Esophagus squamous epithelium (tissue), 4 donors: ENCODE data around the gene BCO1.

ENCODE experiments used
- POLR2A ChIP-seq, 4 donors: fragments of 450-650 bp; IDR thresholded peaks; one replicate each; pipeline ENCODE4 v1.6.1; 2017; ENCODE audit warnings: antibody characterized with exemption in 4 of 4, mild to moderate bottlenecking in 4 of 4, moderate library complexity in 3 of 4
- TF ChIP-seq, protein P1 (sequence below), 6 experiments: fragments of 450-650 bp in 4 of 6; fragments of 200-600 bp in 2 of 6; sonication (generic) in 2 of 6; IDR thresholded peaks; one replicate each; pipeline ENCODE4 v1.5.1; 2016 to 2019; ENCODE audit warnings: antibody characterized with exemption in 6 of 6, mild to moderate bottlenecking in 4 of 6, moderate library complexity in 4 of 6

DNA sequence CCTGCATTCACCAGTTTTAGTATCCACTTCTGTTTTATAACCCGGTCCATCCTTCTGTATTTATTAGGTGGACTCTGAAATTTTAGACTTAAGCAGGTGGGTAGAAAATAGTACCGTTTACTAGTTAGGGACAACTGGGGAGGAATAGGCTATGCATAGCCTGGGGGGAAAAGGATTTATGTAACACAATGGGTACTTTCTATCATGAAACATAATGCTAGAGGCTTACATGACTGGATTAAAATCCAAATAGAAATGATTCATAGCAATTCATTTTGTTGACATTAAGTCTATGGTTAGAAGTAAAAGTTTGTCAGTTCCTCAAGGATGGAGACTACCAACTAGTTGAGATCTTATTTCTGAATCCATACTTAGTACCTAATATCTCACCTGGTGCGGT is 94.9 kb downstream of the BCO1 start:
- no peak for TF ChIP-seq POLR2A (IDR thresholded peaks at IDR 0.05)
- TF ChIP-seq, protein P1, sequence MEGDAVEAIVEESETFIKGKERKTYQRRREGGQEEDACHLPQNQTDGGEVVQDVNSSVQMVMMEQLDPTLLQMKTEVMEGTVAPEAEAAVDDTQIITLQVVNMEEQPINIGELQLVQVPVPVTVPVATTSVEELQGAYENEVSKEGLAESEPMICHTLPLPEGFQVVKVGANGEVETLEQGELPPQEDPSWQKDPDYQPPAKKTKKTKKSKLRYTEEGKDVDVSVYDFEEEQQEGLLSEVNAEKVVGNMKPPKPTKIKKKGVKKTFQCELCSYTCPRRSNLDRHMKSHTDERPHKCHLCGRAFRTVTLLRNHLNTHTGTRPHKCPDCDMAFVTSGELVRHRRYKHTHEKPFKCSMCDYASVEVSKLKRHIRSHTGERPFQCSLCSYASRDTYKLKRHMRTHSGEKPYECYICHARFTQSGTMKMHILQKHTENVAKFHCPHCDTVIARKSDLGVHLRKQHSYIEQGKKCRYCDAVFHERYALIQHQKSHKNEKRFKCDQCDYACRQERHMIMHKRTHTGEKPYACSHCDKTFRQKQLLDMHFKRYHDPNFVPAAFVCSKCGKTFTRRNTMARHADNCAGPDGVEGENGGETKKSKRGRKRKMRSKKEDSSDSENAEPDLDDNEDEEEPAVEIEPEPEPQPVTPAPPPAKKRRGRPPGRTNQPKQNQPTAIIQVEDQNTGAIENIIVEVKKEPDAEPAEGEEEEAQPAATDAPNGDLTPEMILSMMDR (IDR thresholded peaks at IDR 0.05) = no peak
